Mucosa of descending colon (tissue), 3 donors: Measurements from ENCODE around the gene NRAP. TPM values are rescaled to one million over a fixed set of nuclear protein-coding genes. Genes with fewer than 3 reads are reported as not detected.
A peak's percentile ranks its signal among the peaks of the same experiment; 100 is the strongest.

Experiments
- ATAC-seq: fragments of 200-7000 bp; cut with Tn5 transposase; one replicate; pipeline ENCODE4 v1.9.1; 2020; ENCODE audit warnings: mild to moderate bottlenecking, moderate library complexity
- DNase-seq, 3 donors: peaks; one replicate each; pipeline ENCODE4 v3.0.0-alpha.2; 2020
- H3K36me3 ChIP-seq: fragments of 200-600 bp; one replicate; pipeline ENCODE4 v1.8.0; 2021; ENCODE audit warnings: low read depth, mild to moderate bottlenecking
- H3K4me1 ChIP-seq: fragments of 200-600 bp; one replicate; pipeline ENCODE4 v1.8.0; 2021; ENCODE audit warnings: low read depth, mild to moderate bottlenecking
- H3K4me3 ChIP-seq: fragments of 200-600 bp; one replicate; pipeline ENCODE4 v1.8.0; 2021; ENCODE audit warnings: mild to moderate bottlenecking
- H3K9me3 ChIP-seq: fragments of 200-600 bp; one replicate; pipeline ENCODE4 v1.8.0; 2021; ENCODE audit warnings: mild to moderate bottlenecking
- CTCF ChIP-seq: fragments of 200-600 bp; IDR thresholded peaks from one replicate; pipeline ENCODE4 v1.8.0; 2022; ENCODE audit warnings: antibody characterized with exemption, mild to moderate bottlenecking
- intact Hi-C, 2 donors: fragments of 100-400 bp; cut with DNase I in 1 of 2; cut with micrococcal nuclease in 1 of 2; formaldehyde crosslinking; loops; one replicate each; pipeline versions ENCODE4 v1.11.0 to v1.11.1; 2022; cut with DNase I, micrococcal nuclease
- total RNA-seq, 3 donors: library from RNA; stranded (reverse); fragmentation: NEBNext Ultra II Directional in 2 of 3; extraction: Animal tissue kit (Norgen Biotek cat#: 25700) in 2 of 3; gene quantifications; one replicate each; pipeline versions ENCODE4 v1.2.1 to v1.2.4, GENCODE V29; 2021 to 2023
- donor health status: DM: no; HTN: no; CAD: no; lungs with moderate emphysema.
- donor health status: DM: no; HTN: no; CAD: no.
- donor health status: DM: no; HTN: yes; CAD: no.

NRAP gene
- total RNA-seq, 3 donors from 2014 or later = 0.16 to 1.6 (median 0.80) TPM

- H3K4me3 ChIP-seq = no peak overlapping the region
Observed at GRCh38 chr10:113631684-113632367, 32.0 kb downstream of the NRAP start.

GRCh38 chr10:113630929-113631533 is 32.8 kb downstream of the NRAP start:
- Histone ChIP-seq H3K9me3 (no peaks in the 10 kb centered on the region), H3K4me1 (peaks cover 36% of the 10 kb centered on the region), H3K36me3 (no peaks in the 10 kb centered on the region), H3K4me3 (no peak overlapping the region)
- ATAC-seq (peak; percentile 55), DNase-seq (no peak)
- intact Hi-C loops = no loop called here
- no peak for TF ChIP-seq CTCF

More at GRCh38 chr10:113631684-113632367, 32.0 kb downstream of the NRAP start:
- no peak for TF ChIP-seq CTCF
- no peak for ATAC-seq
- Histone ChIP-seq H3K4me1 (peaks cover 31% of the 10 kb centered on the region), H3K36me3 (no peaks in the 10 kb centered on the region), H3K9me3 (no peaks in the 10 kb centered on the region)
- no peak for DNase-seq
- intact Hi-C loops = no loop called here

- ATAC-seq (peak; percentile 60), DNase-seq (no peak)
- Histone ChIP-seq H3K9me3 (no peaks in the 10 kb centered on the region), H3K4me1 (peaks cover 40% of the 10 kb centered on the region), H3K36me3 (no peaks in the 10 kb centered on the region), H3K4me3 (no peak overlapping the region)
- no peak for TF ChIP-seq CTCF
- intact Hi-C loops = no loop called here
Observed at GRCh38 chr10:113628607-113629153, 35.2 kb downstream of the NRAP start.

GRCh38 chr10:113627836-113628235 is 36.0 kb downstream of the NRAP start:
- Histone ChIP-seq H3K4me3 (no peak overlapping the region), H3K36me3 (no peaks in the 10 kb centered on the region), H3K9me3 (no peaks in the 10 kb centered on the region), H3K4me1 (peaks cover 40% of the 10 kb centered on the region)
- no peak for ATAC-seq
- TF ChIP-seq CTCF = no peak
- intact Hi-C loops = no loop called here
- DNase-seq = no peak

- no peaks in the 10 kb centered on the region for H3K9me3 ChIP-seq
- H3K4me3 ChIP-seq = no peak overlapping the region
- H3K36me3 ChIP-seq = no peaks in the 10 kb centered on the region
- H3K4me1 ChIP-seq = peaks cover 40% of the 10 kb centered on the region
- TF ChIP-seq CTCF = no peak
- DNase-seq (no peak), ATAC-seq (peak; percentile 14)
- intact Hi-C loops = no loop called here
Observed at GRCh38 chr10:113626809-113627355, 37.0 kb downstream of the NRAP start.
